ENCODE results near the gene SLC1A2.

DNA sequence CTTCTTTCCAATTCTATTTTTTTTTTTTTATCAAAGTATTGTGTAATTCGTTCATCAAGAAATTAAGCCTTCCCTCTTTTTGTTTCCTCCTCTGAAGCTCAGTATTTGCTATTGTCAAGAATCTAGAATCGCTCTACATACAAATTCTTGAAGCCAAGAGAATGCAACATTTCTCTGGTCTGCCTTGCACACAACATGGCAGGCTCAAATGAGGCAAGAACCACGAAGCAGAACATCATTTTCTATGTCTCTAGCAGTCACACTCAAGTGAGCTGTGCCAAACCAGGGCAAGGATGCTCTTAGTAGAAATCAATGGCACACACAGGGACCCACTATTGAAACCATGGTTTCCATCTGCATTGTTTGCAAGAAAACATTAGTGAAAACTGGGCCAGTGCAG, 46.7 kb upstream of the SLC1A2 start:
- no peak for TF ChIP-seq CTCF (IDR thresholded peaks at IDR 0.05; ENCODE audit: low read depth, low read length)
- no peak for TF ChIP-seq EZH2phosphoT487 (IDR thresholded peaks at IDR 0.05; ENCODE audit: low read depth)
